HG02623 (cell line): ENCODE data around the gene GALNT13.

ENCODE experiments used
- ATAC-seq: cut with Tn5 transposase; IDR thresholded peaks from one replicate; pipeline ENCODE4 v1.9.1; 2021; ENCODE audit warnings: moderate library complexity; ENCODE audit not compliant: unreplicated experiment

The GALNT13 gene

GRCh38 chr2:153940511-153940910 is 68.8 kb downstream of the GALNT13 start:
- ATAC-seq, result no peak

DNA sequence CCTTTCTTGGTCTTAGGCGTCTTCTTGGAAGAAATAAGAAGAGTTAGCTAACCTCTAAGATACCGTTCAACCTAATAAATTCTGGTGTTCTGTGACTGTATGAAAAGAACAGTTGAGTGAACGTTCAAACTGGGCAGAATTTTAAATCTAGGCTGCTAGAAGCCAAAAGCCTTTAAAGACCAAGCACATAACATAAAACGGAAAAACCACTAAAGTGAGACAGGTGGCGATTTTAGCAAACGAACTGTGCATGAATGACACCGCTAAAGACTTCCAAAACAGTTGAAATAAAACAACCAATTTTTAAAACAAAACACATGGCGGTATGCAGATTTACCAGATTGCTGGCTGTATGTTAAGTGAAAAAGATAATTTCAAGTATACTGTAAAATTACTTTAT is 73.1 kb downstream of the GALNT13 start:
- ATAC-seq, result no peak

- no peak for ATAC-seq
These were observed 74.3 kb downstream of the GALNT13 start for GRCh38 chr2:153946036-153946435.

- ATAC-seq, result no peak
These were observed 82.0 kb downstream of the GALNT13 start for GRCh38 chr2:153953761-153954160.

DNA sequence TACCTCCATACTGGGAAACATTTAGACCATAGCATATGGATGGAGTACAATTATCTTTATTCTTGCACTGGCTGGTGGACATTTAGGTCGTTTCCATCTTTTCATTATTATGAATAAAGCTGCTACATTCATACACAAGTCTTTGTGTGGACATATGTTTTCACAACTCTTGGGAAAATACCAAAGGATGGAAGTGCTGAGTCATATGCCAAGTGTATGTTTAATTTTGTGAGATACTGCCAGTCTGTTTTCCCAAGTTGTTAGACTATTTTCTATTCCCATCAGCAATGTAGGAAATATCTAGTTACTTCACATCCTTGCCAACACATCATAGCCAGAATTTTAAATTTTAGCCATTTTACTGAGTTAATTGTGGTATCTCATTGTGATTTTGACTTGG is 91.5 kb downstream of the GALNT13 start:
- ATAC-seq, result no peak

DNA sequence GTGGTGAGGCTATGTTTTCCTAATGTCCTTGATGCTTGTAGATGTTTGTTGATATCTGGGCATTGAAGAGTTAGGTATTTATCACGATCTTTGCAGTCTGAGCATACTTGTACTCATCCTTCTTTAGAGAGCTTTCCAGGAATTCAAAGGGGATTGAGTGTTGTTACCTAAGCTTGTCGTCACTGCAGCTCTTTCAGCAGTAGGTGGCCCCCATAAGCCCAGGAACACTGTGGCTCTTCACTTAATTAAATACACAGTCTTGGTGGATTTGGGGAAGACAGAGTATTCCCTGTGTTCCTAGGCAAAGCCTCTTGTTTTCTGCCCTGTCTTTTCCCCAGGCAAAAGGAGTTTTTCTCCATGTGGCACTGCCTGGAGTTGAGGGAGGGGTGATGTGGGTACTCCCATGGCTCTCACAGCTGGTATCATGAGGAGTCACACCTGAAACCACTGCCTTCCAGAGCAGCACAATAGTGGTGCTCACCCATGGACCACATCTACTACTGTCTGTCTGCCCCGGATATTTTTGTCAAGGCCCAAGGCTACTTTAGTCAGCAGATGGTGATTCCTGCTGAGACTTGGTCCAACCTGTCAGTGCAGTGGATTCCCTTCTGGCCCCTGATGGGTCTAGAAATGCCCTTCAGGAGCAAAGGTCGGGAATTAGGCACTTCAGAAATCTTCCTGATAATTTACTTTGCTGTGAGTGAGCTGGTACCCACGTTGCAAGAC is 95.7 kb downstream of the GALNT13 start:
- no peak for ATAC-seq

DNA sequence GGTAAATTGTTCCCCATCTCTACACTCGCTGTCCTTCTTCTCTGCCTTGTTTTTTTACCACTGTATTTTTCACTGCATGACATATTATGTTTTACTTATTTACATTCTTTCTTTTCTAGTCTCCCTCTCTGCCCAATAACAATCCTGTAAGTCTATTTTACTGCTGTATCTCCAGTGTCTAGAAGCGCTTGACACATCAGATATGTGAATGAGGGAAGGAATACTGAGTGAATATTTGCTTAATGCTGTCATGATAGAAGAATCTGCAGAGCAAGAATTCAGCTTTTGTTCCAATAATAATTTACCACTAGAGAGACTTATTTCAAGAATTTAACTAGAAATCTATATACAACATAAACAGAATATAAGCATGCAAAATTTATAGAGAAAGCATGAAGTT is 99.5 kb downstream of the GALNT13 start:
- no peak for ATAC-seq

DNA sequence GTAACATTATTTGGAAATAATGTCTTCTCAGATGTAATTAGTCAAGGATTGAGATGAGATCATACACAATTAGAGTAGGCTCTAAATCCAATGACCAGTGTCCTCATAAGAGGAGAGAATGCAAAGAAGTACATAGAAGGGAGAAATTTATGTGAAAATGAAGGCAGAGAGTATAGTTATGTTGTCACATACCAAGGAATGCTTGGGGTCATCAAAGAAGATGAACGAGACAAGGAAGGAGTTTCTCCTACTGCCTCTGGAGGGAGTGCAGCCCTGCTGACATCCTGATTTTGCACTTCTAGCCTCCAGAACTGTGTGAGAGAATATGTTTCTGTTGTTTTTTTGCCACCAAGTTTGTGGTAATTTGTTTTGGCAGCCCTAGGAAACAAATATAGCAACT is 100.1 kb downstream of the GALNT13 start:
- no peak for ATAC-seq

DNA sequence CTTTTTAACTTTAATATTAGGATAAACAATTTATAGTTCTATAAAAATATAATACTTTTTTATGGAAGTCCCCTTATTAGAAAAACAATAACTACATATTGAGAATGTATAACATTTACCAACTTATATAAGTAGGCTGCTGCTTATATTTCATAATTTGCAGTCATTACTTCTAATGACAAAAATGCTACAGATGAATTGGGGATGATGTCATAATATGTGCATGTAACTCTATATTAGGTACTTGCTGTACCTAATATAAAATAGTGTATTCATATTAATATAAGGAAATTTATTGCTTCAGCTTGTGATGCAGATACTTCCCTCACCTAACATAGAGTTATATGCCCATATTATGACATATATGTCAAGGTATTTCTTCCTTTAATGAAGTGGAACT is 100.7 kb downstream of the GALNT13 start:
- ATAC-seq, result no peak

- ATAC-seq, result no peak
These were observed 114.9 kb downstream of the GALNT13 start for GRCh38 chr2:153986488-153987229.

- no peak for ATAC-seq
These were observed 119.0 kb downstream of the GALNT13 start for GRCh38 chr2:153990771-153991170.

DNA sequence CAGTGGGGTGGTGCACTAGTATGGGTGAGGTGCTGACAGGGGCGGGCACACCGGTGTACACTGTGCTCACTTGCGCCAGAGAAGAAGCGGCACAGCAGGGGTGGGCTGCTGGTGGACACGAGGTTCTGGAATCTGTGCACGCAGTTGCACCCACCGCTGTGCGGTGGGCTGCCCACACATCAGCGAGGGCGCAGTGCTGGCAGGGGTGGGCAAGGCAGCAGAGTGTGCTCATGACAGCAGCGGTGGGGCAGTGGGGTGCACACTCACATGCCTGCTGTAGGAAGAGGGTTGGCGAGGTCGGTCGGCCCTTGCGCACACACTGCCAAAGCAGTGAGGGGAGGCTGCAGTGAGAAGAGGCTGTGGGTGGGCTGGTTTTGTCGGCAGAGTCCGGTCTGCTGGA is 141.8 kb downstream of the GALNT13 start:
- ATAC-seq, result no peak

DNA sequence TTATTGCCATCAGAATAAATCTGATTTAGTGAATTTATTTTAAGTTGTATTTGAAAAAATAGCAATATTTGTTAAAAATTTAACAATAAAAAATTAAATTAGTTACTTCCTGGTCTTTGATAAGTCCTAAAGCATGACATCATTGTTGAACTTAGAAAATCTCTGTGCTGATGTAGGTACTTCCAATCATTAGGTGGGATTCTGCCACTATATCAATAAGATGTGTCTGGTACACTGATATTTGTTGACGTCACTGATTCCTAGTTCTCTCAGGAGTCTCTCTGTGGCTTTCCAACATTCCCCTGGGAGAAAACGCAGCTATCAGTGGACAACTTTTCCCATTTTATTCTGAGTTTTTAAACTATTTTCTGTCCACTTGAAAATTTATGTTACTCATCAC is 143.5 kb downstream of the GALNT13 start:
- no peak for ATAC-seq

DNA sequence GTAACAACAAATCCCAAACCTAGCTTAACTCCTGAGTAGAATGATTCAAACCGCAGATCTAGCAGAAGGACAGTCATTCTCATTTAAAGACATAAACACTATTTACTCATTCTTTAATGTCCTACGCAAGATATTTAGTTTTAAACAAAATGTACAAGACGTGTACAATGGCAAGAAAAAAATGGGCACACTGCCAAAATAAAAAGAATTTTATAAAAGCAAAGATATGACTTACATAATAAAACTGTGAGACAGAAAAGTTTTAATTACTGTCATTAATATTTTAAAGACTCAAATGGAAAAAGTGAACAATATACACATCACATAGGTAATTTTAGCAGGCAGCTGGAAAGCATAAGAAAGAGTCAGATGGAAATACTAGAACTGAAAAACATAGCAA is 157.8 kb downstream of the GALNT13 start:
- ATAC-seq, result no peak

DNA sequence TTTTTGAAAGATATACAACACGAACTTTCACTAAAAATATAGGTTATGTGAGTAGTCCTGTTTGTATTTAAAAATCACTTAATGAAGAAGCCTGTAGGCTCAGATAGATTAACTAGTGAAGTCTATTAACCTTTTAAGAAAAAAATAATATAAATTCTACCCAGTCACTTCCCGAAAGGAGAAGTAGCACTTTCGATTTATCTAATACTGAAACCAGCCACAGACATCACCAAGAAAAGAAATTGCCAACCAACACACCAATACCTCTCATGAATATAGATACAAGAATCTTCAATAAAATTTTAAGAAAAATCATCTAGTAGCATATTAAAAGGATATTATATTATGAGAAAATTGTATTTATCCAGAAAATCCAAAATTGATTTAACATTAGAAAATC is 160.5 kb downstream of the GALNT13 start:
- ATAC-seq, result no peak

DNA sequence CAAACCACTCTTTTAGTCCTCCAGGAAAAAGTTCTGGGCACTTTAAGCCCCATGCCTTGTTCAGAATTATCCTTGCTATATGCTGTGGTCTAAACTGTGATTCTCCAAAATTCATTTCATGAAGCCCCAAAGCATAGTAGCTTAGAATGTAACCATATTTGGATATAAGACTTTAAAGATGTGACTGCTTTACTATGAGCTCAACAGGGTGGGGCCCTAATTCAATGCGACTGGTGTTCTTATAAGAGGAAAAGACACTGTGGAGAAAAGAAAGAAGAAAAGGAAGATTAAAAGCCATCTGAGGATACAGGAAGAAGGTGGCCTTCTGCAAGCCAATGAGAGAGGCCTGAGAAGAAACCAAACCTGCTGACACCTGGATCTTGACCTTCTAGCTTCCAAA is 174.8 kb downstream of the GALNT13 start:
- no peak for ATAC-seq

GRCh38 chr2:154048905-154049304 is 177.2 kb downstream of the GALNT13 start:
- no peak for ATAC-seq

DNA sequence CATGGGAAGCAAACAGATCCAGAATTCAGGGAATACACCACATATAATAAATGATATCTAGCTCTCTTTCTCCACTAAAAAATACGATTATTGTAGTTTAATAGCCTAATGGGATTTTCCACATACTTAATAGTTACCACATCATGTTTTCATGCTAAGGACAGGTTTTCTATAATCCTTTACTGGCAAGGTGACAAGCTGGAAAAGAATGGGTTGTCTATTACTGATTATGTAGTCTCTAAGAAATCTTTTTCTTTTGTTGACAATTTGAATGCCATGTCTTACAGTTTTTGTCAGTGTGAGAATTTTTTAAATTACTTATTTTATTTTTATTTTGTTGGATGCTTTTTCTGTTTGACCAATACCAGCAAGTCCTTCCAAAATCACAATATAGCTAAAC is 177.8 kb downstream of the GALNT13 start:
- no peak for ATAC-seq

GRCh38 chr2:154067124-154067523 is 195.4 kb downstream of the GALNT13 start:
- ATAC-seq, result no peak

- ATAC-seq, result no peak
These were observed 207.2 kb downstream of the GALNT13 start for GRCh38 chr2:154078926-154079325.

- ATAC-seq, result no peak
These were observed 220.8 kb downstream of the GALNT13 start for GRCh38 chr2:154092571-154092970.

- no peak for ATAC-seq
These were observed 222.1 kb downstream of the GALNT13 start for GRCh38 chr2:154093856-154094255.
